SH-SY5Y (cell line): ENCODE data around the gene STRA6.

Experiments used
- GATA2 ChIP-seq: IDR thresholded peaks from 2 replicates; pipeline ENCODE4 v1.6.1; 2011; ENCODE audit warnings: mild to moderate bottlenecking, low read depth, low read length
- GATA3 ChIP-seq: IDR thresholded peaks from 2 replicates; pipeline ENCODE4 v1.6.1; 2011; ENCODE audit warnings: low read depth, mild to moderate bottlenecking, low read length, moderate library complexity

Gene STRA6

DNA sequence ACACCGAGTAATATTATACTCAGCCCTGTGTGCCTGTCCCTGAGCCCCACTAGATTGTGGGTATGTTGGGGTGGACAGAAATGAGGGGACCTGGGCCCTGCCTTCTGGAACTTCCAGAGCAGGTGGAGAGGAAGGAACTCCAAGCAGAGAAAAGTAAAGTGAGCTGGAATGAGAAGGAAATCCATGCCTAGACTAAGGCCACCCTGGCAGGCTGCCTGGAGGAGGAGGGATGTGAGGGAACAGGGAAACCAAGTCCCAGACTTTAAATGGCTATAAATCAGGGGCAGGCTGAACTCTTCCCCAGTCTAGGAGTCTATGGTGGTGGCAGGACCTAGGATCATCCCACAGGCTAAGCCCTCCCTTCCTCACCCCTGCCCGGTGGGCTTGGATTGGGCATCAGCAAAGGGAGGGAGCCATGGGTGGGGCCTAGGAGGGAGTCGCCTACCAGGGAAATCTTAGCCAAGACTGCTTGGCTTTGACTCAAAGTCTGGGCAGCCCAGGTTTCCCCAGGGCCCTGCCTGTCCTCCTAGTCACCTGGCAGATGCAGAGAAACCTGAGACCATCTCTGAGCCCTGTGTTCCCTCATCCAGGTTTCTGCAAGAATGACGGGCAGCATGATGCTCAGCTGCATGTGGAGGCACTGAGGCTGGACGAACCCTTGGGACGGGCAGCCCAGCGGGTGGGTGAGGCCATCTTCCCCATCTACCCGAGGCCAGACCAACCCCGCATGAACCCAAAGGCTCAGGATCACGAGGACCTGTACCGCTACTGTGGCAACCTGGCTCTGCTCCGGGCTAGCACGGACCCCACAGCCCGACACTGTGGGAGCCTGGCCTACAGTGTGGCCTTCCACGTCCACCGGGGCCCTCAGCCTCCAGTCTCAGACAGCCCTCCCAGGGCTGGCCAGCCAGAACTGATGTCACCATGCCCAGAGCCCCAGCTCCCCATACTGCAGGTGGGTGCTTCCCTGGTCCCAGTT lies 15.6 kb upstream of the STRA6 start:
- TF ChIP-seq GATA2 (no peak), GATA3 (no peak)

DNA sequence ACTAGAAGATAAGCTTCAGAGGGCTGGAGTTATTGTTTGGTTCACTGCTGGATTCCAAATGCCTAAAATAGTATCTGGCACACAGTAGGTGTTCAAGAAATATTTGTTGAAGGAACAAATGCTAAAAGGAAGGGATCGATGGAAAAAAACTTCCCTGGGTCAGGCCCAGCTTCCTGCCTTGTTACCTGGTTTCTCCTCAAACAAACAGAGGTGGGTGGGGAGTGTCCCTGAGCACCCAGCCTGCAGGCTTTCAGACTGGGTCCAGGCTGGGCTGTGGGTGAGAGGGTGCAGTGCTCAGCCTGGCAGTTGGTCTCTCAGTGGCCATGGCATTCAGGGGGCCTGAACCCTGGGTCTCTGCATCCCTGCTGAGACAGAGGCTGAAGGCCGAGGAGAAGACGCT lies 14.4 kb upstream of the STRA6 start:
- TF ChIP-seq GATA3 (no peak), GATA2 (no peak)

DNA sequence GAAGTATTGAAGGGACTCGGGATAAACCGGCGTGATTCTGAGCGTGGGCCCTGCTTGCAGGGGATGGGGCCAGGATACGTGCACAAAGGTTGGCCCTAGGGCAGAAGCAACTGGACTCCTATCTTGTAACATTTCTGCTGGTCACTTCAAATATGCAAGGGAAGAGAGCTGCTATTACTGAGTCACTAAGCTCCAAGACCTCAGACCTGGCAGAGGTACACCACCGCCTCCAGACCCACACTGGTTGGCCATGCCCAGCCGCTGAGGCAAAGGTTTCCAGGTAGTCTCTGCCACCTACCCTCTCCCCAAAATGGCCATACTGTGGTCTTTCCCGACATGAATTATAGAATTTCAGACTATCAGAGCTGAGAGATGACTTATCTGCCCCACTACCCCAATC lies 13.4 kb upstream of the STRA6 start:
- TF ChIP-seq GATA2 (no peak), GATA3 (no peak)

DNA sequence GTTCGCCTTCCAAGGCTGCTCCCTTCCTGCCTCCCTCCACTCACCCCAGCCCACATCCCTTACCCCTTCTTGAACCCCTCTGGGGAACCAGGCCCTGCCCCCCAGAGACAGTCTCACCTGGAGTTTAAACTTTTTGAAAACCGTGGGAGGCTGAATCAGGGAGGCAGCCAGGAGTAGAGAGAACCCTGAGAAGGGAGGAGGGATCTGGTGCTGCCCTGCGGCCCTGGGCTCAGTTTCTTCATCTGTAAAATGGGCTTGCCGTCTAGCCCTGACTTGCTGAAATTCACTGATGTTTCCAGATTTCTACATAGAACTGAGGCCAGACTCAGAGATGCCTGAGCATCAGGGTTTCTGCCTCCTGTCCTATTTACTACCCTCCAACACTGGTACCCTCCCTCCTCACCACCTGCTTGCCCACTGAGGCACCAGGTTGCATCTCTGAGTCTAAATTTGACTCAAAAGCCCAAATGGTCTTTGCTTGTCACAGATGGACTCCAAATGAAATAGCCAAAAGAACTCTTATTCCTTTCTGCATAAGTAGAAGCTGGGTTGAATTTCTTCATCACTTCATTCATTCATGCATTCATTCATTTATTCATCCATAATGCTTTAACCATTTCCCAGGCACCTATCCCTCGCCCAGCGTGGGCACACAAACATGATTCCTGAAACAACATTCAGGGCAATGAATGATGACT lies 11.9 kb upstream of the STRA6 start:
- no peak for TF ChIP-seq GATA3
- no peak for TF ChIP-seq GATA2

DNA sequence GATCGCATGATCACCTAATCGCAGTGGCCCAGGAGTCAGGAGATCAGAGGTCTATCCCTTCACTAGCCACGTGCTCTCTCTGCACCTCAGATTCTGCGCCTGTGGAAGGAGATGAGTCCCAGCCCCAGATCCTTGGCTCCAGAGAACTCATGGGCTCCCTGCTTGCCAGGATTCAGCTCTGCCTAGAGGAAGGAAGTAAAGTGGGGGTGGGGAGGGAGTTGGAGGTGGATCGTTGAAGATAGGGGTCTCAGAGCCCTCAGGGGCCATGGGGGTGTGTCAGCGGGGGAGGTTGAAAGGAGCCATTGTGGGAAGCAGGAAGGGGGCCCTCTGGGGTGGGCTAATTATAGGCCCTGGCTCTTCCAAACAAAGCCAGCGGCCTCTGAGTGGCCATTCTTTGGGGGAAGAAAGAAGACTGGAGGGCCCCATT lies 11.3 kb upstream of the STRA6 start:
- TF ChIP-seq GATA3, result no peak
- no peak for TF ChIP-seq GATA2

DNA sequence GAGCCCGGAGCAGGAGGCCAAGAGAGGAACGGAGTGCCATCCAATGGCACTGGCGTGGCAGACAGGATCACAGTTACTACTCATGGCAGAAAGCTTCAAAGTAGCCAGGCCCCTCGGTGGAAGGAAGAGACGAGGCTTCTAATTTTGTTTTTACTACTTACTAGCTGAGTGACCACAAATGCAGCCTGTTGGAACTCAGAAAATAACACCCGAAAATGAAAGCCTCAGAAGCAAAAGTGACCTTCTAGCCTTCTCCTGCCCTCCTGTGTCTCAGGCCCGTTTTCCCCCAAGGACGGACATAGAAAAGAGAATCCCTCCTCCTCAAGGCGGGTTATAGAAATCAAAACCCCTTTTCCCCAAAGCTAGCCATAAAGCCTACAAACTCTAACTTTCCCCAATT lies 9.9 kb upstream of the STRA6 start:
- no peak for TF ChIP-seq GATA3
- no peak for TF ChIP-seq GATA2

- TF ChIP-seq GATA2, result no peak
- no peak for TF ChIP-seq GATA3
Measured at GRCh38 chr15:74211656-74212055, 9.1 kb upstream of the STRA6 start.

DNA sequence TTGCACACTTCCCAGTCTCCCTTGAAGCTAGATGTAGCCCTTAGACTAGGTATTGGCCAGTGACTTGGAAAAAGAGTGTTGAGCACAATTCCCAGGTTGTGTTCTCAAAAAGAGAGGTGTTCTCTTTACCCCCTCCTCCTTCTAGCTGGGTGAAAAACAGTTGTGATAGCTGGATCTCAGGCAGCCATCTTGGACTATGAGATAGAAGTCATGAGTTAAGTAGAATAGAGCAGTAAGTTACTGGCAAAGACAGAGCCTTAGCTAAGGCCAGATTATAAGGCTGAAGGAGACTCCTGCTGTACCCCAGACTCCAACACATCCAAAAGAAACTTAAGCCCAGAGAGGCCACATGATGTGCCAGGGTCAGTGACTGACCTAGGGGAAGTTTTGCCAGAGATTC lies 8.1 kb upstream of the STRA6 start:
- TF ChIP-seq GATA2 (no peak), GATA3 (no peak)

DNA sequence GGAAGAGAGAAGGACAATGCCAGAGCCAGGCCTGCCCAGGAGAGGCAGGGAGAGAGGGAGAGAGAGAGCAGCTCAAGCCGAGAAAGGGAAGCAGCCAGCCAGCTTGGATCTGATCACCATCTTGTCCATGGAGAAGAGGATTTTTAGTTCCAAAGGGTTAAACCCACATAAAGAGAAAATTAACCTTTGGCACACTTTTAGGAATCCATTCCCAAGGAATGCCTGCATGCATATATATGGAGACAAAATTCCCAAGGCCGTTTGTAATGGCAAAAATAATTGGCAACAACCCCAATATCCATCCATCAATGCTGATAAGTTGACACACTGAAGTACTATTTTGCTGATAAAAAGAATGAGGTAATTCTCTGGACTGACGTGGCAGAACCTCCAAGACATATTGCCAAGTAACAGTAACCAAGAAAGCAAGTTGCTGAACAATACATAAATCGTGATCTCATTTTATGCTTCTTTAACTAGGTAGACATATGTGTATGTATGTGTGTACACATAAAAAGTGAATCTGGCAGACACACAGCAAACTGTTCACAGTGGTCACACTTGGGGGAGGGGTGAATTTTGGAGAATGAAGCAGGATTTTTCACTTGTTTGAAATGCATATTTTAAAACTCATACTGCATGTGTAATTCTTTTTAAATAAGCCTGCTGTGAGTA lies 7.5 kb upstream of the STRA6 start:
- TF ChIP-seq GATA2 (no peak), GATA3 (no peak)

- TF ChIP-seq GATA2 (no peak), GATA3 (no peak)
Measured at GRCh38 chr15:74209560-74209958, 7.0 kb upstream of the STRA6 start.

- TF ChIP-seq GATA2 (no peak), GATA3 (no peak)
Measured at GRCh38 chr15:74208901-74209559, 6.4 kb upstream of the STRA6 start.

DNA sequence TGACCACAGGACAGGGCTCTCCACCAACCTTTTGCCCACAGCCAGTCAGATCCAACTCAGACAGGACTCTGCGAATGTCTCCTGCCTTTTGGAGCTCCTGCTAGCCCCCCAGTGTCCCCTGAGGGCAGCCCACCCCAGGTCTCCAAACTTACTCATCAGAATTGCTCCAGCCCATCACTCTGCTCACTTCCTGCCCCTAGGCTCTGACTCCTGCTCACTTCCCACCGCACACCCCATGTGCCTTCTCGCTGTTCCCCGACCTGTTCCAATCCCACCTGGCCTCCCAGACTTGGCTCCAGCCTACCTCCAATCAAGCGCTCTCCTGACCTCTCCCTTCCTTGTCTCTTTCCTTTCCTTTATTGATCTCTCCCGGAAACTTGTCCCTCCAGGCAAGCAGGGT lies 5.9 kb upstream of the STRA6 start:
- no peak for TF ChIP-seq GATA2
- no peak for TF ChIP-seq GATA3

DNA sequence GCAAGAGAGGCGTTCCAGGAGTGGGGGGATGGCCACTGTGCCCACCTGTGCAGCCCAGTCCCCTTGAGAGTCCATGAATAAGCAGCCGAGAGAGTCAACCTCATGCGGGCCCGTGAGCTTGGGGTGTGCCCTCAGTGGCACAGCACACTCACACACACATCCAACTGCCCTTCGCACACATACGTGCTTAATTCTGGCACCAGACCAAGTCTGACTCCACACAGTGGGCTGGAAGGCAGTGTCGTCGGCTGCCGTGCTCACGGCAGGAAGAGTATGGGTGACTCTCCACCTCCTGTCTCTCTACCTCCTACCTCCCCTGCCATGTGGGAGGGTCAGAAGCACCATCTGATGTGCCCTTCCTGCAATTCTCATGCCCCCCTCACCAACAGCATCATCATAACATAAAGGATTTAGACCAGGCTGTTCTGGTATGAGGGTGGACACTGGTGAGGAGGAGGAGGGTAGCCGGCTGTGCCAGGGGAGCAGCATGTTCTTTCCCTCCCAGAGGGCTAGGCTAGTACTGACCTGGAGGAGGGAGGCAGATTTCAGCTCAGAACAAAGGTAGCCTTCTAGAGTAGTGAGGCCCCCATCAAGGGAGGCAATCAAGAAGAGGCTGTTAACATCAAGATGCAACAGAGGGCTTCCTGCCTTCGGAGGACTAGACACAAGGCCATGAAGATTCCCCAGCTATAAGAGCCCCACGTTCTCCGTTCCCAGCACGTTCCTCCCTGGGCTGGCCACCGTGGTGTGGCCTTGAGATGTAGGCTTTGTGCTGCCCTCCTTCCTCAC lies 5.3 kb upstream of the STRA6 start:
- TF ChIP-seq GATA3 (no peak), GATA2 (no peak)
